GM18858 (cell line): Measurements from ENCODE around the gene DLGAP3.

Experiments used
- ATAC-seq: cut with Tn5 transposase; IDR thresholded peaks from one replicate; pipeline ENCODE4 v1.9.1; 2021; ENCODE audit not compliant: unreplicated experiment

The DLGAP3 gene

DNA sequence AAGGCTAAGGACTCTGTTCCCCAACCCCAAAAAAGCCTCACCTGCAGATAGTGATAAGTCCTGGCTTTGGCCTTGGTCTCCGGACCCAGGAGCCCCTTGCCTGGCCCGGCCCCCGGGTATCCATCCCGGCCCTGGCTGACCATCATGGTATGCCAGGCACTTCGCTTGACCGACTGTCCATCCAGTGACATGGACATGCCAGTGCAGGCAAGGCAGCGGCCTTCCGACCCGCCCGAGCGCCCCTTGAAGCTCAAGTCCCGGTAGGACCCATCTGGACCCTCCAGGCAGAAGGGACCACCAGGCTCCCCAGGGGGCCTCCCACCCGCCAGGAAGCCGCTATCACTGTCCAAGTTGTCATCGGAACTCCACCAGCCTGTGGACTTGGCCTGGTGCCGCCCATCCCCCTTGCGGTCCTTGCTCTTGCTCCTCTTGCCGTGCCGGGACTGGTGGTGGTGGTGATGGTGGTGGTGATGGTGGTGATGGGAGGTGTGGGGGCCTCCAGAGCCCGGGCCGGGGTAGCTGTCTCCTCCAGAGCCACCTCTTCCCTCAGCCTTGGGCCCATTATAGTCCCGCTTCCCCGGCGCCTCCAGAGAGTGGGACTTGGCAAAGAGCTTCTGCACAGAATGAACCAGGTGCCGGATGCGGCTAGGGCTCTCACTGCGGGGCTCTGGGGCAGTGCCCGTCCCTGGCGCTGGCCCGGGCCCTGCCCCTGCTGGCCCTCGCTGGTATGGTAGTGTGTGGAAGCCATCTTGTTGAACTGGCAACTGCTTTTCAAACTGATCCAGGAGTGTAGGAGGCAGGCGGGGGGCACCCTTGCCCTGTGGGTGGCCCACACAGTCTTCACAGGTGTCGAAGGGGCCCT, 25.0 kb downstream of the DLGAP3 start:
- no peak for ATAC-seq

DNA sequence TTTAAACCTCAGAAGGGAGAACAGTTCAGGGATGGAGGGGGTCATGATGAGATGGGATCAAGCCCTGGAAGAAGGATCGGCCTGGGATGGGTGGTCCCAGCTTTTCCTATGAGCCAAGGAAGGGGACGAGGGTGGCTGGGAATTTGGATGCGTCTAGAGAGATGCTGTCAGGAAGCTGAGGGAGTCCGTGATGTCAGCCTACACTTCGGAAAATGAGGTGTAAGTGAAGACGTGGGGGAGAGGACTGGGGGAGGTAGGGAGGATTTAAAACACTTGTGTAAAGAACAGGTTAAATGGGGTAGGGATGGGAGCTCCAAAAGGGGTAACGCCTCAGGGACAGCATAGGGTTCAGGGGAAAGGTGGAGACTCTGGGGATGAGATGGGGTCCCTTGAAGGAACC, 27.5 kb downstream of the DLGAP3 start:
- ATAC-seq = no peak

DNA sequence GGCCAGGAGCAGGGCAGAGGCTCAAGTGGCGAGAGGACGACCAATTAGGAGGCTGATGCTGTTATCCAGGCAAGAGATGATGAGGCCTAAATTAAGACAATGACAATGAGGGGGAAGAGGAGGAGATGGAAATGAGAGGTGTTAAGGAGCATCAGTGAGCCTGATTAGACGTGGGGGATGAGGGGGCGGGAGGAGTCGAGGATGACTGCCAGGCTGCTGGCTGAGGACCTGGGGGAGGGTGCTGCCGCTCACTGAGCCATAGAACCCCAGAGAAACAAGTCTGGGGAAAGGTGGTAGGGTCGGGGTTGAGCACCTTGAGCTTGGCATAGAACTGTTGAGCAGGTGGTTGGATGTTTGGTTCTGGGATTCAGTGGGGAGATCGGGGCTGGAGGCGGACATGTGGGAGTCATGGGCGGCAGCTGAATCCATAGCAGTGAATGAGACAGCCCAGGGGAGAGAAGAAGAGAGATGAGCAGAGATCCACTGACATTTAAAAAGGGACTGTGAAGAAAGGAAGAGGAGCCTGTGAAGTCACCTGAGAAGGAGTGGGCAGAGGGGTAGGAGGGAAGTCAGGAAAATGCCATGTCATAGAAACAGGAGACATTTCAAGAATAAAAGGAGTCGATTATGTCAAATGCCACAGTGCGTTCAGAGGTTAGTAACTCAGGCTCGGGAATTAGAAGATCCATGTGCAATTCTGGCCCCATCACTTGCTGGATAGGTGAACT, 28.5 kb downstream of the DLGAP3 start:
- no peak for ATAC-seq

DNA sequence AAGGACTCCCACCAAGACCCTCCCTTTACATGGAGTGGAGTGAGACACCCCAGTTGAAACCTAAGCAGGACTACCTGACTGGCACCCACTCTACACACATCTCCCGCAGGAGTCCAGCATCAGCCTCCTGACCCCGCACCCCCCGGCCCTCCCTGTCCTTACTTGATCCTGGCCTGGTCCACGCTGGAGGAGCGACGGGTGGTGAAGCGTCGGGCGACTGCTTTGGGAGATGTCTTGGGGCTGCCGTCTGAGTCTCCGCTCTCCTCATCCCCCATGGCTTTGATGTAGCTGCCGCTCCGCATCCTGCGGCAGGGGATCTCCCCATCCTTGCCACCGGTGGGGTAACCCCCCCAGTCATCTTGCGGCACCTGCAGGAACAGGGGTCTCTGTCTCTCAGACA, 29.5 kb downstream of the DLGAP3 start:
- no peak for ATAC-seq

DNA sequence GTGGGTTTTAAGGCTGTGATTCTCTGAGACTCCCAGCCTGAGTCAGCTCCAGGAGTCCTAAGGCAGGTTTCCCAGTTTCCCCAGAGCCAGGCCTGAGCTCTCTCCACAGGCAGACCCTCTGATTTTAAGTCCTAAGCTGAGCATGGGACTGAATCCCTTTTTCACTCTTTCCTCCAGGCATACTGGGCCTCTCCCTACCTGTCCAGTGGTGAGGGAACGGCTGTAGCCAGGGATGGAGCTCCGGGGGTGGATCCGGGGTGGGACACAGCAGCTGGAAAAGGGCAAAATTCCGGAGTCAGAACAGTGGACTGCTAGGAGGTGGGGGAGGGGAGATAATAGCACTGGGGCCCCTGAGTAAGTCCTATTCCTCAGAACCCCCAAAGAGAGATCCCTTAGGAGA, 30.0 kb downstream of the DLGAP3 start:
- ATAC-seq = no peak

DNA sequence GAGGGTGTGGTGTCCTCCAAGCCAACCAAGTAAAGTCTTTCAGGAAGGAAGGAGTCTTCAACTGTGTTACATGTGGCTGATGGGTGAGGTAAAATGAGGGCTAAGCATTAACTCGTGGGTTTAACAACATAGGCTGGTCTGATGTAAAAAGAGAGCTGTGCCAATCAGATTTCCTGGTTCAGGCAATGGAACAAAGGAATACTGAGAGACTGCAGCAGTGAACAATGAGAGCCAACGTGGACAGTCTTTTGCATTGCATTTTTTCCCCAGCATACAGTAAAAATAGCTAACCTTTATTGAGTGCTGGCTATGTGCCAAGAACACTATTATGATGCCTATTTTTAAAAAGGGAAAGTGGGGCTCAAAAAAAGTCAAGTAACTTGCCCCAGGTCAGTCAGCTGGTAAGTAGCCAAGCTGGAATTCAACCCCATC, 31.1 kb downstream of the DLGAP3 start:
- no peak for ATAC-seq

DNA sequence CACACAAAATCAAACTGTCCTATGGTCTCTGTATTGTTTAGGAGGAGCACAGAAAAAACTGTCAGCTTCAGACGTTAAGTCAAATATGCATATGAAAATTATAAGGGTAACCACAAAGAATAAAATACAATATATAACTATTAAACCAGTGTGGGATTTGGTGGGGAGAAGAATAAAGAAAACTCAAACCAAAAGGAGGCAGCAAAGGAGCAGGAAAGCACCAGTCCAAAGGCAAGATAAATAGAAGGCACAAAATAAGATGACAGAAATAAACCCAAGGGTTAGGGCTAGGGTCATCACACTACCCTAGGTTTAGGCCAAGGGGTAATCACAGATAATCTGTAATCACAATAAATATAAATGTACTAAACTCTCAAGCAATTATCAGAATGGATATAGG, 32.8 kb downstream of the DLGAP3 start:
- no peak for ATAC-seq

DNA sequence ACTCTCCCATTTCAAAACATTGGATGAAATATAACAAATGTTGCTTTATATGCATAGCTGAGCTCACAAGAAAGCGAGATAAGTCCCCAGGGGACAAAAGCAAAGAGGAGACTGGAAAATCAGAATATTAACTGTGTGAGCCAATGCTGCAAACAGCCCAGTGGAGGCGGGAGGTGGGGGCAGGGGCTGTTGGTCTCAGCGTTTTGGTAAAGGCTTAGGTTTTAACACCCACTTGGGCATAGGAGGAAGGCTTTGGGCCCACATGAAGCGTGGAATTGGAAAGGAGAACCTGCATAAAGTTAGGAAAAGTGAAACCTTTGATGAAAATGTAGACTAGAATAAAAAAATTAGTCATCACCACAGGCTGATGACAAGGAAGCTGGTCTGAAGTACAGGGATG, 39.7 kb downstream of the DLGAP3 start:
- no peak for ATAC-seq

DNA sequence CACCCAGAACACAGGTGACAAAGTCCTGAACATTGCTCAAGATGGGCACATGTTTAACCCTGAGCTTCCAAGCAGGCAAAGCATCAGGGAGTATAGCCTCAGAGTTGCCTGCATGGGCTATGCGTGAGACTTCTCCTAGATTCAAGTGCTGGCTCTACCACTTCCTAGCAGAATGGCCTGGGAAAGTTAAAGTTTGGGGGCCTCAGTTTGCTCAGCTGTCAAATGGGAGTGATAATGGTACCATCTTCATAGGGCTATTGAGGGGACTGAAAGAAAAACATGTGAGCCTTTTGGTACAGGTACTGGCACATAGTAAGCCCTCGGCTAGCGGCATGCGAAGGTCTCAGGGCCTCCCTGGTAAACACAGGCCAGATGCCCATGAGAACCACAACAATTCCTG, 41.9 kb downstream of the DLGAP3 start:
- ATAC-seq = no peak

DNA sequence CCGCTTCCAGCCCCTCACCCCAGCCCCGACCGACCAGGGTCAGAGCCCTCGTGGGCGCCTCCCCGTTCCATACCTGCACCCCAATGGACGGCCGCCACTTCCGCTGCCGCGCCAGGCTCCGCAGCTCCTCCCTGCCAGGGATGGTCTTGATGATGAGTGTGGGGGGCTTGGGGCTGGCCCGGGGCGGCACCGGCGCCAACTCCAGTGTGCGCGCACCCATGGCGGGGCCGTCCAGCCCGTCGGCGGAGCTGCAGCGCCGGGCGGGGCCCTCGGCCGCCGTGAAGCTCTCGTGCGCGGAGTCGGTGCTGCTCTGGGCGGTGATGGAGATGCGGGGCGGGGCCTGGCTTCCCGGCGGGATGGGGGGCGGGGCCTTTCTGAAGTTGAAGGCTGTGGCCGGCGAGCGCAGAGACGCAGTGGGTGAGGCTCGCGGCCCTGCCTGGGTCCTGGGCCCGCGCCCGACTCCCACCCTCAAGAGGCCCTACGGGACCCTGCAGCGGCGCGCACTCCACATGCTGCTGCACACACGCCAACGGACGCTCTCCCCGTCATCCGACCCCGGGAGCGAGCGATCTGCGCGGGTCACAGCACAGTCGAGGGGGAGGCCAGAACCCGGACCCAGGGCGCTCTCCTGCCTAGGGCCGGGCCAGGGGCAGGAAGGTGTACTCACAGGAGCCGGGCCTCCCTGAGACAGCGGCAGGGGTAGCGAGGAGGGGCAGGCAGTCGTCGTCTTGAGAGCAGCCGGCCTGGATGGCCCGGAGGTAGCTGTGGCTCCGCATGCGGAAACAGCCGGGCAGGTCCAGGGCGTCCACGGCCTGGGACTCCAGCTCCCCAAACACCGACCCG, 43.8 kb downstream of the DLGAP3 start:
- ATAC-seq = no peak

DNA sequence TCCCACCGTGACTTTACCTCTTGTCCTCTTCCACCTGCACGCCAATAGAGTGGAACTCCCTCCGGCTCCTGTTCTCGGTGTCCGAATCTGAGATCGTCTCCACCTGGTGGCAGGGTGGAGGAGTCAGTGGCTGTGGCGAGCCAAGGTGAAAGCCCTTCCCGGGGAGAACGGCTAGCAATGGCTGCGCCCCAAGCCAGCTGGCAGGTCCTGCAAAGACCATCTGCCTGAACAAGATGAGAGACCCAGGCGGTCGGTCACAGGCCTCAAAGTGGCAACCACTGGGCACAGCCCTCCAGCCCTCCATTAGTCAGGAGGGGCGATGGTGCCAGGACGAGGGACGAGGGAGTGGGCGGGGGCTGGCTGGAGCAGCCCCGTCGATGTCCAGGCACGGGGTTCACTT, 44.5 kb downstream of the DLGAP3 start:
- no peak for ATAC-seq

DNA sequence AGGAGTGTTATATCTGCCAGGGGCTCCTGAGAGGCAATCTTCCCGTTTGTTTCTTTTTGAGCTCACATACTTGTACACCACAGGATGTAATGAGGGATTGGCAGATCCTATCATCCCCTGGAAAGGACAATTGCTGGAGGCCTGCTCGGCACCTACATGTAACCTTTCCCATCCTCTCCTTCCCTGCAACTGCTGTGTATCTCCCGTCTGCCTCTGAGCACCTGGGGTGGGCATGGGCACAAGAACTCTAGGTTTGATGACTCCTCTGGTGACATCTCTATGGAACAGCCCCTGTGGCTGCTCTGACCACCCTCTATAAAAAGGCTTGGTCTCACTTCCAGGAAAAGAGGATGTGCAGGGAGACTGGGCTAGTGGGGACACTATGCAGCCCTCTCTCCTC, 44.9 kb downstream of the DLGAP3 start:
- no peak for ATAC-seq

DNA sequence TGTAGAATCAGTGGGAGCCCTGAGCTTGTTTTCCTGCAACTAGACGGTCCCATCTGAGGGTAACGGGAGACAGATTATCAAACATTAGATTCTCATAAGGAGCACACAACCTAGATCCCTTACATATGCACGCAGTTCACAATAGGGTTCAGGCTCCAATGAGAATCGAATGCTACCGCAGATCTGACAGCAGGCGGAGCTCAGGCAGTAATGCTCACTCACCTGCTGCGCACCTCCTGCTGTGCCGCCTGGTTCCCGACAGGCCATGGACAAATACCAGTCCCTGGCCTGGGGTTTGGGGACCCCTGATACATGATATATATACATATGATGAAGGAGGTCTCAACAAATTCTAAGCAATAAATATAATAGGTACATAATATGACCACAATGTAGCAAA, 50.2 kb downstream of the DLGAP3 start:
- ATAC-seq = no peak

DNA sequence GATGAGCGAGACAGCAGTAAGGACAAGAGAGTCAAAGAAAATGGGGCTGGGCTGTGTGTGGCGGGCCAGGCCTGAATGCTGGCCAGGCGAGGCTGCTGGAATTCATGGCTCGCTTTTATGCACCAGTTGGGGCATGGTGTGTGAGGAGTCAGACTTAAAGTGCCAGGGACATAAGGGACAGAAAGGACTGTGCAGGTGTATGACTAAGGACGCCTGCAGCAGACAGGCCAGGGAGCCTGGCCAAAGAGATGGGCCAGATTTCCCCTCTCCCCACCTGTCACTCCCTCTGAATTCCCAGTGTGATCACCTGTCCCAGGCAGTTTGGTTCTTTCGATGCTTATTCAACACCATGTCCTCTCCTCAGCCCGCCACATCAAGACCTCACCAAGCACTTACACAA, 53.0 kb downstream of the DLGAP3 start:
- no peak for ATAC-seq

DNA sequence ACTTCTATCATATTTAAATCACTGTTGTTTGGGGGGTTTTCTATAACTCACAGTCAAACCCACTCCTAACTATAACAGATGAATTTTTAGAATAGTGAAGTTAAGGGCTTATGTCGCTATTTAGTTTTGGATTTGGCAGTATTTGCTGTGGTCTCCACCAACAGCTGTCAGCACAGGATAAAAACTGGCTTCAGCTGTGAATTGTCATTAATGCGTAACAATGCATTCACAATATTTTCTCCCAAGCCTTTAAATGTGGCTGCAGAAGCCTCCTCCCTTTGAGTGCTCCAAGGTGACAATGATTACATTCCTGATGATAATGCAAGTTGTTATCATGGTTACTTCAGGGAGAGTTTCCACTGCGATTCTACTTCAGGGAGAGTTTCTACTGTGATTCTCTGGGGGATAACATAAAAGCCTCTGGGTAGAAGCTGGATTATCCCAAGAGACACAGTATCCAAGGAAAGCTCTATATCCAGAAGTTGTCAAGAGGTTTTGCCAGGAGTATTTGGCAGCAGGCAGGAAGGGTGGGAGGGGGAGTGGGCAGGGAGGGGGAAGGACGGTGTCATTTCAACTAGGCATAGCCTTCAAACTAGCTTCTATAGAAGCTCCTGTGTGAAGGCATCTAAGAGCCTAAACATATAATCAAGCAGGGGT, 55.0 kb downstream of the DLGAP3 start:
- ATAC-seq = no peak

DNA sequence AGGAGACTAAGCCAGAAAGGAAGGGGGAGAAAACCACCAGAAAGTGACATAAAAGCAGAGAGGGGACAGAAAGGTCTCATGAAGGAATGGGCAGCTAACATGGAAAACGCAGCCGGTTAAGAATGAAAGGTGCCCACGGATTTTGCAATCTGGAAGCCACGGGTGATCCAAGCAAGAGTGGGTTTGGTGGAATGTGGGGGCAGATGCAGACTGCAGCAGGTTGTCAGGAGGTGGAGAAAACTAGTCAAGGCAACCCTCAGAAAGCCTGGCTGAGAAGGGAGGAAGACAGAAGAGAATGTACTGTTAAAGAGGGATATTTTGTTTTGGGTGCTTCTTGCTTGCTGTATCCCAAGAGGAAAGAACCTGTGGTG, 57.3 kb downstream of the DLGAP3 start:
- no peak for ATAC-seq

DNA sequence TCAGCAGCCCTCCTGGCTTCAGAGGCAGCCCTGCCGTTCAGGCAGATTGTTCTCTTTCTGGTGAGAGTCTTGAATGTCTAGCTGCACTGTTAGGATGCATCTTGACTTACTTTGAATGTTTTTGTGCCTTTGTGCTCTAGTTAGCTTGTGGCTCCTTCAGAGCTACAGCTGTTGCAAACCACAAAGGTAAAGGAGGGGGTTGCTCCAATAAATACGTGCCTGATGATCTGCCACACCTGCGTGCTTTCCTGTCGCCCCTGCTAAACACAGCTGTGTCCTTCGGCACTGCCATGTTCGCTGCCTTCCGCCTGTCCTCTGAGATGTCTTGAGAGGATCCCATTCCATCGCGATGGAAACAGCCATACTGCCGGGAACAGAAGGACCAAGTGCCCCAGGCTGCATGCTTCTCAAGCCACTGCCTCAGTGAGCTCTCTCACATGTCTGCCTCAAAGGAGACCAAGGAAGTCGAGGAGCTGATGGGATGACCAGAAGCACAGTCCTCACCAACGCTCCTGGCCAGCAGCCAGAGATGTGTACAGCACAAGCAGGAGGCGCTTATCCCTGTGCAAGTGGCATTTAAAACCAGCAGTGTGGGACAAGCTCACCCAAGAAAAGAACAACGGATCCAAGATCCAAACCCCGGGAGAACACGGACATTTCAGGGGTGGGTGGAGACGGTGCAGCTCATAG, 57.9 kb downstream of the DLGAP3 start:
- ATAC-seq = no peak

DNA sequence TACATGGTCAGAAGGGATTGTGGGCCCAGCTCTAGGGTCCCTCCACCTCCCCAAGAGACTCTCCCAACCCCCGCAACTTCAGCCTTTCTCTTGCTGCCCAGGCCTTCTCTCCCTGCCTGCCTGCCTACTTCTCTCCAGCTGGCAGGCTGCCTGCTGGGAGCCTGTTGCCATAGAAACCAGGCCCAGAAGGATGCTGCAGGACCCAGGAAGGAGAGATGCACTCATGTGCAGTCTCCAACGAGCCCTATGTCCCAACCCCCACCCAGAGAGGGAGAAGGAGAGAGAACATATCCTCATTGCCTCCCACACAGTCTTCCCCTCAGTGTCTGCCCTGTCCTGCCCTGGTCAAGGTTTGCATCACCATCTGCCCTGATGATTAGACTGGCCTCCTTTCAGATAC, 59.1 kb downstream of the DLGAP3 start:
- no peak for ATAC-seq

DNA sequence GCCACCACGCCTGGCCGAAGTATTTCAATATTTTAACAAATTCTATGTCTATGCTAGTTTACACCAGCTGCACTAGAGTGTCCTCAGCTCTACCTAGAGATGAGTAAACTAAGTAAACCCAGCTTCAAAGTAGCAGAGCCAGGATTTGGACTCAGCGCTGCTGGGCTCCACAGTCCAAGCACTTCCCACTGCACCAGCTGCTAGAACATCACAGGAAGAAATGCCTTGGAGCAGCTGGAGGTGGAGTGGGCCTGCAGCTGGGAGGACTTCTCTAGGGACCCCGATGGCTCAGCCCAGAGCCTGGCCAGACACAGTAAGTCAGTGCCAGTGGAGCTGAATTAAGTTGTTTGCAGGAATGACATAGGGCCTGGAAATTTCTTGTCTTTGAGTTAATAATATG, 59.7 kb downstream of the DLGAP3 start:
- no peak for ATAC-seq

DNA sequence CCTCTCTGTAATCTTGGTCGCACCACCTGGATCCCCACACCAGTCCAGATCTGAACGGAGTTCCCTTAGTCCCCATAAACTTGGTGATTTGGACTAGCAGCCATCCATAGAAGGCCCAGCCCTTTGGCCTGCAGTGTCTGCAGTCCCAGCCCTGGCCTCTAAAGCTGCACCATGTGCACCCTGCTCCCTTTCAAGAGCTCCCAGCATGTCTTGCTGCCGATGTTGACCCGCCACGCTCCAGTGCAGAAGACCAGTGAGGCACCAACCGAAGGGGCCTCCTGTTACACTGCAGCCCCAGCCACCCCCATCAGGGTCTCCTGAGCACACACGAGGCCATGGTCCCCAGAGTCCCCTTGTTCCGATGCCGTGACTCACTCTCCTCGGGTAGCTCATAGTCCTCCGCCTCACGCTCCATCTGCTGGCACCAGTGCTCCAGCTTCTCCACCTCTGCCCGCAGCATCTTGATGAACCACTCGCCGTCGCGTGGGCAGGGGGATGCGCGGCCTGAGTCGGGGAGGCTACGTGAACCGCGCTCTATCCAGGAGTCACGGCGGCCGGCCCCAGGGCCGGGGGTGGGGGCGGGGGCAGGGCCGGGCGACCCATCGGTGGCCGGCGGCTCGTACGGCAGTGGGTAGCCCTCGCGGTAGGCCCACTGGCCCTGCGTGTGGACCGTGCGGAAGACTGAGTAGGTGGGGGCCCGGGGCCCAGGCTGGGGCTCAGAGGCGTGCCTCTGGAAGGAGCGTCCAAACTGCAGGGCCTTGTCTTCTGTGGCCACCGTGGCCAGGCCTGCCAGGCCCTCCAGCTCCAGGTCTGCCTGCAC, 61.0 kb downstream of the DLGAP3 start:
- ATAC-seq = no peak
